ENCODE results near the gene USH1C. TPM values are rescaled to one million over a fixed set of nuclear protein-coding genes. Genes with fewer than 3 reads are reported as not detected.

USH1C gene
- total RNA-seq, 1 donor from 2014 or later = not detected

- H3K4me3 Mint-ChIP-seq = no peak overlapping the region
- H3K9me3 Mint-ChIP-seq = no peaks in the 10 kb centered on the region
- no peak overlapping the region for H3K27ac Mint-ChIP-seq (ENCODE audit: unreplicated experiment)
- peaks cover 16% of the 10 kb centered on the region for H3K4me1 Mint-ChIP-seq
- no peaks in the 10 kb centered on the region for H3K36me3 Mint-ChIP-seq (ENCODE audit: low read depth)
- no peak for TF ChIP-seq CTCF (conservative IDR thresholded peaks at IDR 0.05)
- peaks cover 17% of the 10 kb centered on the region for H3K27me3 Mint-ChIP-seq (ENCODE audit: low read depth)
- no peak for DNase-seq (ENCODE audit: low read depth, low spot score)
Measured at GRCh38 chr11:17529844-17530185, 14.4 kb downstream of the USH1C start.

- no peaks in the 10 kb centered on the region for H3K9me3 Mint-ChIP-seq
- H3K4me3 Mint-ChIP-seq = no peak overlapping the region
- peaks cover 21% of the 10 kb centered on the region for H3K27me3 Mint-ChIP-seq (ENCODE audit: low read depth)
- H3K36me3 Mint-ChIP-seq (ENCODE audit: low read depth) = no peaks in the 10 kb centered on the region
- DNase-seq (ENCODE audit: low read depth, low spot score) = no peak
- peaks cover 16% of the 10 kb centered on the region for H3K4me1 Mint-ChIP-seq
- no peak for TF ChIP-seq CTCF (conservative IDR thresholded peaks at IDR 0.05)
- H3K27ac Mint-ChIP-seq (ENCODE audit: unreplicated experiment) = no peak overlapping the region
Measured at GRCh38 chr11:17528906-17529843, 15.0 kb downstream of the USH1C start.

GRCh38 chr11:17528181-17528691, 16.0 kb downstream of the USH1C start:
- Mint-ChIP-seq H3K9me3 (no peaks in the 10 kb centered on the region), H3K36me3 (ENCODE audit: low read depth) (no peaks in the 10 kb centered on the region), H3K4me1 (peaks cover 16% of the 10 kb centered on the region), H3K4me3 (no peak overlapping the region), H3K27ac (ENCODE audit: unreplicated experiment) (no peak overlapping the region), H3K27me3 (ENCODE audit: low read depth) (peaks cover 26% of the 10 kb centered on the region)
- TF ChIP-seq CTCF (conservative IDR thresholded peaks at IDR 0.05) = peak; percentile 89
- peak; percentile 77 for DNase-seq (ENCODE audit: low read depth, low spot score)

GRCh38 chr11:17527628-17527995, 16.6 kb downstream of the USH1C start:
- Mint-ChIP-seq H3K9me3 (no peaks in the 10 kb centered on the region), H3K27me3 (ENCODE audit: low read depth) (peaks cover 28% of the 10 kb centered on the region), H3K36me3 (ENCODE audit: low read depth) (no peaks in the 10 kb centered on the region), H3K4me3 (no peak overlapping the region), H3K27ac (ENCODE audit: unreplicated experiment) (no peak overlapping the region), H3K4me1 (peaks cover 16% of the 10 kb centered on the region)
- no peak for DNase-seq (ENCODE audit: low read depth, low spot score)
- no peak for TF ChIP-seq CTCF (conservative IDR thresholded peaks at IDR 0.05)

- Mint-ChIP-seq H3K36me3 (ENCODE audit: low read depth) (no peaks in the 10 kb centered on the region), H3K4me1 (peaks cover 16% of the 10 kb centered on the region), H3K9me3 (no peaks in the 10 kb centered on the region), H3K27ac (ENCODE audit: unreplicated experiment) (no peak overlapping the region), H3K4me3 (no peak overlapping the region), H3K27me3 (ENCODE audit: low read depth) (peaks cover 30% of the 10 kb centered on the region)
- DNase-seq (ENCODE audit: low read depth, low spot score) = no peak
- no peak for TF ChIP-seq CTCF (conservative IDR thresholded peaks at IDR 0.05)
Measured at GRCh38 chr11:17526931-17527627, 17.1 kb downstream of the USH1C start.
